Bronchial epithelial cell (primary cell): ENCODE data around the gene CAPN3. TPM values are rescaled to one million over a fixed set of nuclear protein-coding genes. Genes with fewer than 3 reads are reported as not detected.
A peak's percentile ranks its signal among the peaks of the same experiment; 100 is the strongest.

Experiments used
- DNase-seq: peaks from one replicate; pipeline ENCODE4 v3.0.0-alpha.2; 2010; ENCODE audit warnings: low read depth
- FAIRE-seq: peaks from 2 replicates; lab custom pipeline; 2011; peaks lifted over from hg19 to GRCh38; lab: Jason Lieb, UNC
- H3K27me3 ChIP-seq: 2 replicates; pipeline ENCODE4 v1.5.1; 2011; ENCODE audit warnings: low read length; ENCODE audit not compliant: control insufficient read depth, insufficient read depth
- H3K36me3 ChIP-seq: 2 replicates; pipeline ENCODE4 v1.5.1; 2011; ENCODE audit warnings: low read length; ENCODE audit not compliant: control insufficient read depth, insufficient read depth
- H3K4me3 ChIP-seq: 2 replicates; pipeline ENCODE4 v1.5.1; 2011; ENCODE audit warnings: mild to moderate bottlenecking, low read depth, low read length, control low read depth
- CTCF ChIP-seq: IDR thresholded peaks from 2 replicates; pipeline ENCODE4 v1.5.1; 2011; ENCODE audit warnings: mild to moderate bottlenecking, moderate library complexity, low read length, control low read depth, inconsistent platforms; ENCODE audit not compliant: insufficient read depth, severe bottlenecking
- total RNA-seq: library from RNA; depleted of rRNA; stranded (reverse); fragments of >200 nt; gene quantifications from 2 replicates; pipeline ENCODE4 v1.2.1, GENCODE V29; 2014

The CAPN3 gene
- total RNA-seq, 1 donor from 2014 or later: 2.1 TPM

- H3K4me3 ChIP-seq: no peak overlapping the region
- no peaks in the 10 kb centered on the region for H3K27me3 ChIP-seq
- no peak for FAIRE-seq
- H3K36me3 ChIP-seq: no peaks in the 10 kb centered on the region
- DNase-seq: no peak
- no peak for TF ChIP-seq CTCF
Measured at GRCh38 chr15:42395838-42396237, 36.5 kb downstream of the CAPN3 start.

- Histone ChIP-seq H3K27me3 (no peaks in the 10 kb centered on the region), H3K36me3 (peaks cover 3% of the 10 kb centered on the region), H3K4me3 (no peak overlapping the region)
- no peak for TF ChIP-seq CTCF
- no peak for FAIRE-seq
- DNase-seq: no peak
Measured at GRCh38 chr15:42401544-42402454, 42.5 kb downstream of the CAPN3 start.

- TF ChIP-seq CTCF: no peak
- FAIRE-seq: peak; percentile 55
- no peak overlapping the region for H3K4me3 ChIP-seq
- DNase-seq: no peak
- H3K27me3 ChIP-seq: no peaks in the 10 kb centered on the region
- H3K36me3 ChIP-seq: peaks cover 3% of the 10 kb centered on the region
Measured at GRCh38 chr15:42402455-42403205, 43.3 kb downstream of the CAPN3 start.

GRCh38 chr15:42403389-42403788, 44.1 kb downstream of the CAPN3 start:
- Histone ChIP-seq H3K36me3 (peaks cover 3% of the 10 kb centered on the region), H3K4me3 (no peak overlapping the region), H3K27me3 (no peaks in the 10 kb centered on the region)
- no peak for FAIRE-seq
- no peak for TF ChIP-seq CTCF
- DNase-seq: no peak

- H3K36me3 ChIP-seq: peaks cover 3% of the 10 kb centered on the region
- no peak for DNase-seq
- no peak for TF ChIP-seq CTCF
- FAIRE-seq: no peak
- no peaks in the 10 kb centered on the region for H3K27me3 ChIP-seq
- no peak overlapping the region for H3K4me3 ChIP-seq
Measured at GRCh38 chr15:42404461-42405235, 45.3 kb downstream of the CAPN3 start.
